Fibroblast of the aortic adventitia (primary cell): Measurements from ENCODE around the gene GNA14. TPM values are rescaled to one million over a fixed set of nuclear protein-coding genes. Genes with fewer than 3 reads are reported as not detected.

Source experiments
- DNase-seq: peaks from one replicate; pipeline ENCODE4 v3.0.0-alpha.2; 2010; ENCODE audit warnings: low read depth
- H3K4me3 ChIP-seq: 2 replicates; pipeline ENCODE4 v1.5.1; 2011; ENCODE audit warnings: low read depth, mild to moderate bottlenecking, control low read depth, low read length, moderate library complexity
- CTCF ChIP-seq: IDR thresholded peaks from 2 replicates; pipeline ENCODE4 v1.5.1; 2011; ENCODE audit warnings: mild to moderate bottlenecking, low read length, control low read depth, inconsistent platforms; ENCODE audit not compliant: insufficient read depth
- total RNA-seq: library from RNA; depleted of rRNA; stranded (reverse); fragments of >200 nt; gene quantifications from 2 replicates; pipeline ENCODE4 v1.2.3, GENCODE V29; 2012; ENCODE audit warnings: low replicate concordance

Gene GNA14
- total RNA-seq, 1 donor = 1.5 TPM

DNA sequence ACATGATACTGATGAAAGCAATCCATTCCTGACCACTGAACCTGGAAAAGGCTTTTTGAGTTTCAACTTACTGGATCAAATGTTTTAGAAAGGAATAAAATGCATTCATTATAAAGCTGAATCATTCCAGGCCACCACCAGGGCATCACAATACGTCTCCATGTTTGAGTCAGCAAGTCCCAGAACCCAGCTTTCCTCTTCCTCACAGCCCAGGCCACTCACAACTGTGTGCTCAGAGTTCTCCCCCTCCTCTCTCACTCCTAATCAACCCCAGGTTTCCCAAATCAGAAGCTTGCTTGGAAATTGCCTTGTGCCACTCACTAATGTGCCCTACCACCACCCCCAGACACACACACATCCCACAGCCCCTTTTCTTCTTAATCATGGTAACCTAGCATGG, 91.7 kb downstream of the GNA14 start:
- DNase-seq = no peak
- no peak for TF ChIP-seq CTCF
- H3K4me3 ChIP-seq = no peak overlapping the region

GRCh38 chr9:77554586-77555105, 93.5 kb downstream of the GNA14 start:
- no peak for TF ChIP-seq CTCF
- DNase-seq = no peak

GRCh38 chr9:77547106-77547730, 100.9 kb downstream of the GNA14 start:
- DNase-seq = no peak
- TF ChIP-seq CTCF = no peak
- no peak overlapping the region for H3K4me3 ChIP-seq

More at GRCh38 chr9:77554586-77555105, 93.5 kb downstream of the GNA14 start:
- H3K4me3 ChIP-seq = no peak overlapping the region

DNA sequence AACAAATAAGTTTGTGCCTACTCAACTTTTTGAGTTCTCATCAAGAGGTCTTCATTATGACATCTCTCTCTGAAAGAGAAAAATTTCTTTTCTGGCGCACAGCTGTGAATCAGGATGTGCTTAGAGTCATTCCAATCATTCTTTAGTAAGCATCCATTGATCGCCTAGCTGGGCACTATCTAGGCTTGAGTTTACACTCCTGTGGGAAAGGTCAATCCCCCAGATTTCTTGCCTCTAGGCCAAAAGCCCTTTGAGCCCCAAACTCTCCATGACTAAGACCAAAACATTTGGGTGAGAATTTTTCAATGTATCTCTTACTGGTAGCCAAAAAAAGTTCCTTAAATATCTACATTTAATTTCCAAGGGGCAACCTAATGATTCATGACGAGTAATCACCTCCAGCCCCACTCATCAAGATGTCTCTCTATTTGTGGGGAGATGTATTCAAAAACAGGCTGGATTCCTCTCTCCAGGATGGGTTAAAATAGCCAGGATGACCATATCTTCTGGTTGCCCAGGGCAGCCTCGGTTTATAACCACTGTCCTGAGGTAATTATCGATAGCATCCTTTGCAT, 101.7 kb downstream of the GNA14 start:
- no peak for DNase-seq
- no peak for TF ChIP-seq CTCF
- H3K4me3 ChIP-seq = no peak overlapping the region

DNA sequence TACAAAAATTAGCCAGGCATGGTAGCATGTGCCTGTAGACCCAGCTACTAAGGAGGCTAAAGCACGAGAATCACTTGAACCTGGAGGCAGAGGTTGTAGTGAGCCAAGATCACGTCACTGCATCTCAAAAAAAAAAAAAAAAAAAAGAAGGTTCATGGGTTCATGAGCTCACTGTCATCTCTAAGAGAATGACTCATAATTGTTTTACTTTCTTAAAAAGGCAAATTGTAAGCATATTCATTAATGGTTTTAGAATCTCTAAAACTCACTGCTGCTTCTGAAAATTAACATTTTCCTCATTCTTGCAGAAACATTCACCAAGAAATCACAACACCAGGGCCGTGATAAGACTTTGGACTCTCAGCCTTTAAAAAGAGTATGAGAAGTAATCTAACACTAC, 103.6 kb downstream of the GNA14 start:
- TF ChIP-seq CTCF = no peak
- H3K4me3 ChIP-seq = no peak overlapping the region
- DNase-seq = no peak

GRCh38 chr9:77543131-77543822, 104.8 kb downstream of the GNA14 start:
- no peak for TF ChIP-seq CTCF
- DNase-seq = no peak
- no peak overlapping the region for H3K4me3 ChIP-seq
